ENCODE measurements around the gene SLC17A2.

GRCh38 chr6:25902071-25902470 is 28.4 kb downstream of the SLC17A2 start:
- TF ChIP-seq ZNF274 (IDR thresholded peaks at IDR 0.05; ENCODE audit: low read depth, low read length) (no peak), YY1 (IDR thresholded peaks at IDR 0.05; ENCODE audit: insufficient read depth, insufficient read length) (no peak), SUZ12 (IDR thresholded peaks at IDR 0.05; ENCODE audit: extremely low read depth, insufficient read depth, insufficient read length) (no peak)
